ENCODE results near the gene C11orf68.

DNA sequence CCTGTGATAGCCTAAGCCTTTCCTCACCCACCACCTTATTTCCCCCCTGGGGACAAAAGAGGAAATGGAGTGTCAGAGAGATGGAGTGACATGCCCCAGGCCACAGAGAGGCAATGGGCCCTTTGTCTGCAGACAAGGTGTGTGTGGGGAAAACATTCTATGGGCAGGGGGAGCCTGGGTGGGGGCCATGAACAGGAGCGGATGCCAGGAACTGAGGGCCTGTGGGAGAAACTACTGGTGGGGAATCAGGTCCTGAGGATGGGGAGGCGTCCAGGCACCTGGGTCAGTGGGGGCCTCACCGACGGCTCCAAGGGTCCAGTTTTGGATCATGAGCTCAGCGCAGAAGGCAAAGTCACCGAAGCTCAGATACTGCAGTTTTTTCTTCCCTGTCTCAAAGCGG, 33.6 kb downstream of the C11orf68 start:
- no peak for TF ChIP-seq CTCF (IDR thresholded peaks at IDR 0.05 in 8 of 11, conservative IDR thresholded peaks at IDR 0.05 in 3 of 11)
- TF ChIP-seq POLR2AphosphoS5 (IDR thresholded peaks at IDR 0.05): no peak
- no peak for TF ChIP-seq POLR2A (IDR thresholded peaks at IDR 0.05)
